Measurements from ENCODE around the gene TRMO.

Gene TRMO

DNA sequence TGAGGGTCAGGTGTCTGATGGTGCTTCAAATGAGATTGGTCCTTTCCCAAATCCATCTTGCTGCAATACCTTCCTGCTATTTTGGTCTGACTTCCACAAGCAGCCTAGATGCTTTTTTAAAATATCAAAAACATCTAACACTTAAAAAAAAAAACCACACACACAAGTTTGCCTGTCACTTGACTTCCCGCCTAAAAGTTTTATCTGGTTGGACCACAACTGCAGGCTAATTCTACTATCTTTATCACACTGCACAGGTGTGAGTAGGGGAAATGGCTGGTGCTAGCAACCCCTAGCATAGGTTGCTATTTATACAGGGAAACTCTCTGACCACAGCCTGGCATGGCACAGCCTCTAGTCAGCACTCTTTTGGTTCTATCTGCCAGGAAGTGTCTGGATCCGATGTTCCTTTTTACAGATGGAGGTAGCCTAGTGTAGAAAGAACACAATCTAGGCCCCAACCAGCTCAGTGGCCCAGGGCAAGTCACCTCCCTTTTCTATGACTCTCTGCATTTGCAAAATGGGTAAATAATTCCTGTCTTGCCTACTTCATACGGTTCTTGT is 15.9 kb upstream of the TRMO start, which contains the start of gene HEMGN:
Gene HEMGN (minus strand): TSS at position 92 of the 564 bp plus-strand sequence. CDS start 36 bp downstream, at position 56.
- DNase-seq = peak in 1 of 2 experiments; percentile 24

DNA sequence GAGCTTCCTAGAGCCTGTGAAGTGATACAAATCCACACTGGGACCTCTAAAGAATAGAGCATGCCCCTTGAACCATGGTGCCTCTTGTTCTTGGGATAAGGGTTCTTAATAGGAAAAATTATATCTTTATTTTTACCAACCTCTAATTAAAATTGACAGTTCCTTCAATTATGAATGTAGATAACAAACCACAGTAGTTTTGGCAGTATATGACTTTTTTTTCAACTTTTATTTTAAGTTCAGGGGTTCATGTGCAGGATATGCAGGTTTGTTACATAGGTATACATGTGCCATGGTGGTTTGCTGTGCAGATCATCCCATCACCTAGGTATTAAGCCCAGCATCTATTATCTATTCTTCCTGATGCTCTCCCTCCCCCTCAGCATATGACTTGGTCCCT is 14.7 kb upstream of the TRMO start:
- DNase-seq = no peak

DNA sequence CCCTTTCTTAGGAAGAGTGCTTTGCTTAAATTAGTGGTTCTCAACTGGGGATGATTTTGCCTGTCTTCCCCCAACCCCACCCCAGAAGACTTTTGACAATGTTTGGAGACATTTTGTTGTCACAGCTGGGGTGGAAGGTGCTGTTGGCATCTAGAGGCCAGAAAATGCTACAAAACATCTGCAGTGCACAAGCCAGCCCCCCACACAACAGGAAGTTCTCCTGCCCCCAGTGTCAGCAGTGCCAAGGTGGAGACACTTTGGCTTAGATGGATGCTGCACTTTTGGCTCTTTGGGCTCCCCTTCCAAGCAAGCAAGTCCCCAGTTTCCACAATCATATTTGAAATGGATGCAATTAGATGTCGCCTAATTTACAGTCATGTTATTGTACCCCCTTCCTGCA is 13.0 kb upstream of the TRMO start:
- no peak for DNase-seq

DNA sequence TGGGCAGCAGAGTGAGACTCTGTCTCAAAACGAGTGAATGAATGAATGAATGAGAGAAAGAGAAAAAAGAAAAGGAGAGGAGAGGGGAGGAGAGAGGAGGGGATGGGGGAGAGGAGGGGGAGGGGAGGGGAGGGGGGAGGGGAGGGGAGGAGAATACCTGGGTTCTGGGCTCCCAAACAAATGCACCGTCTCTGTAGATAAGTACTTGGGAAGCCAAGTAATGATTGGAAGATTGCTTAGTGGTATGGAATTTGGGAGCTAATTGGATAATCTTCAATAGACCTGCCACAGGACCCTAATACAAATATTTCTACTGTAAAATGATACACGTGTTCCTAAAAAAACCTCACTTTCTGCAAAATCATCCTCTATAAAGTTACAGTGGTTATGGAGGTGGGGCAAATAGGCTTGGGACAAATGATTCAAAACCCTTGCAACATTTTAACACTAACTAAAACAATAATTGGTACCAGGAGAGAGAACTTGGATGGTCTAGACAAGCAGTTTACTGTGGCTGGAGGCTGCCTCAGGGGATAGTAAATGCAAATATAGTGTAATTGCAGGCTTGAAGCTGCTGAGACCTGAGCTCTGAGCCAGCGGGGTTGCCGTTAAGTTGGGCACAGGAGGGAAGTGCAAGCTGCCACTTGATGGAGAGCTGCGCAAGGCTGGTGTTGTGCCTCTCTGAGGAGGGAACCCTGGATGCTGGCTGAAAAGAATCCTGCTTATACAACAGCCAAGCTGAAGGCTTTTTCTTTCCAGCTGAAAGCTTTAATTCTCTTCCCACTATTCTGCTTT is 12.2 kb upstream of the TRMO start:
- no peak for DNase-seq

DNA sequence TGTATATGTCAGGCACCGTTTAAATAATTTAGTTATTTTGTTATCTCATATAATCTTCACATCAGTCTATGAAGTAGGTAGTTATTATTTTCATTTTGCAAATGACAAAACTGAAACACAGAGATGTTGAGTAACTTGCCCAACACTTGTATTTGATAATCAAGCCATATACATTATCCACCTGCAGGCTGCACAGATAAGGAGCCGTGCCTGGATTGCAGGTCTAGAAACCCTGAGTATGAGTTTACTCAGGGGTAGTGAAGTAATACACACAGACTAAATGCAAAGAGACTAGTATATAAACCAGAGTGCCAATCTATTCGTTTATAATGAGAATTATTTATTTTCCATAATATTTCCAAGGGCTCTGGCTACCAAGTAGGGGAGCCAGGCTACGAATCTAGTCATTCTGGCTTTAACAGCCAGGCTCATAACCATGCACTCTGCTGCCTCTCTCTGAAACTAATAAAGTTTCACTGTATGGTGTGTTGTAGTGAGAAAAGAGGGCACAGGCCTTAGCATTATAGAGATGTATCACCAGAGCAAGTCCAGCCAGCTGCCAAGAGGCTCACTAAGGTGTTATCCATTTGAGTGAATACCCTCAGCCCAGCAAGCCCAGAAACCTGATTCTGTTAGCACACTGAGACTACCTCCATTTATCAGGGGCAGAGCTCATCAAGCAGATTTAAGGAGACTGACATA is 11.1 kb upstream of the TRMO start:
- no peak for DNase-seq

DNA sequence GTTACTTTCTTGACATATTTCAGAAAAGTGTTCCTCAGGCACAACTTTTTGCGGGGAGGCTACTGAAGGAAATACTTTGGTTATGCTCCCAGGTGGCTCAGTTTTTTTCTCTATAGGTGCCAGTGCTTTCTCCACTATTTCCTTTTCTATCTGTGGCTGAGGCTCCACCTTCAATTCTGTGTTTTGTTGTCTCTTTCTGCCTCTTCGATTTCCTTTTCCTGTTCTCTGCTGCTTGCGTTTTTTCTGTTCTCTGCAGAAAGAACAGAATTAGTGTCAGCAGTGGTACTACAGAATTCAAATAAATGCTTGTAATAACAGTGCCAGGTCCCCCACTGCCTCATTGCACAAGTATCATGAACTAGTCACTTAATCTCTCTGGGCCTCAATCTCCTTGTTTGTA is 8.7 kb upstream of the TRMO start:
- no peak for DNase-seq

DNA sequence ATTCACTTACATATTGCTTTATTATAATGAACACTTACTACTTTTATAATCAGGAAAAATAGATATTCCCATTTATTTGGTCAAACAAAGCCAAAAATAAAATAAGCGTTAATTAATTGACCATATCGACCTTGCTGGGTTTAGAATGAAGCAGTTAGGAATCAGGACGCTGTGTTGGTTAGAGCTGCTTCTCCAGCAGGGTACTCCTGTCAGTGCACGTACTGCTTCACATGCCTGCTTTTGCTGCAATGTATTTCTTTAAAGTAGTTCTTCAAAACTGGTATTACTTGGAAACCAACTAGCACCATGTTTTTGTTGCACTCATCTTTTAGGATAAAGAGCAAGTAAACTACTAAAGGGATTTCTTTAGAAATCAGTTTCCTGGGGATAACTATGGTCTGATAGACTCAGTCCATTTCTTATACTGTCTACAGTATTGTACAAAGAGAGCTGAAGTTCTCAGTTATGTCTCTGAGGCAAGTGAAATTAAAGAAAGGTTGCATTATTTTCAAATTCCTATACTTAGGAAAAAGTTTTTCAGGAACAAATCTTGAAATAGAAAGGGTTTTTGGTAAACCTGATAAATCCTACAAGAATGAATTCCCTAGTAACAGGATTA is 6.8 kb upstream of the TRMO start:
- no peak for DNase-seq

DNA sequence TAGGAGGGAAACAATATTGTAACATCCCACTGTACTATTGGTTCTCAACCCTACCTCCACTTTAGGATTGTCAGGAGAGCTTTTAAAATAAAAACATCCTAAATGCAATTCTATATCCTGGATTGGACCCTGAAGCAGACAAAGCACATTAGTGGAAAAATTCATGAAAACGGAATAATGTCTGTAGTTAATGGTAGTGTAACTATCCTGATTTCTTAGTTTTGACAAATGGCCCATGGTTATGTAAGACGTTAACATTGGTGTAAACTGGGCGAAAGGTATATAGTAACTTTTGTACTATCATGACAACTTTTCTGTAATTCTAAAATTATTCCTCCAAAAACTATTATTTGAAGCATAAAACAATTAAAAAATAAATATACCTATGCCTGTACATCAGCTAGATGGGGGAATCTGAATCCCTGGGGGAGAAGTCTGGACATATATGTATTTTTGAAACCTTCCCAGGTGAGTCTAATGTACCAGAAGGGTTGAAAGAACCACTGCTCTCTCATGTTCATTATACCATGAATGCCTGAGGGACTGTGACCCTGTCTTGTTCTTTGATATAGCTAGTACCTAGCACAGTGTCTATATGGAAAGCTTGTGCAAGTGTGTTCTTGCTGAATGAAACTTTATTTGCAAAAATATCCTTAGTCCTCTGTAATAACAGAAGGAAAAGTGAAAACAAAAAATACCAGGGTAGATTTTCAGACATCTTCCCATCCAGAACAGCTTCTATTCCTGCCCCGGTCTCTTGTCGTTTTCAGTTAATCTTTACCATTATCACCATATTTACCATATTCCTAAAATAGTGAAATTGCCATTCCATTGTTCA is 3.4 kb upstream of the TRMO start:
- DNase-seq = no peak

DNA sequence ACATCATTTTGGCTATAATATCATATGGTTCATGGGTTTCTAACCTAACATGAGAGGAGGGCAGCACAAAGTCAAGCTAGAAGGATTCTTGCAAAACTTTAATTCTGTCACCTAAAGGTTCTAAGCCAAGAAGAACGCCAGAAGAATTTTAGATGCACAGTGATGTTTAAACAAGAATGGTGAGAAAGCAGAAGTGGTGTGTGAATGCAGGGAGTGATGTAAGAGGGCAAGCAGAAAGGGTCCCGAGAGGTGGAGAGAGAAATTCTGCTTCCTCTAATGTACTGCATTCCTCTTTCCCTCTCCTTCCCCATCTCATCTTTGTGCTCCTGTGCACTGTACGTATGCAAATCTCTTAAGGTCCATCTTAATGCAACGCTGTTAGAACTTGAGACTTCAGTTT is 2.1 kb upstream of the TRMO start:
- no peak for DNase-seq

DNA sequence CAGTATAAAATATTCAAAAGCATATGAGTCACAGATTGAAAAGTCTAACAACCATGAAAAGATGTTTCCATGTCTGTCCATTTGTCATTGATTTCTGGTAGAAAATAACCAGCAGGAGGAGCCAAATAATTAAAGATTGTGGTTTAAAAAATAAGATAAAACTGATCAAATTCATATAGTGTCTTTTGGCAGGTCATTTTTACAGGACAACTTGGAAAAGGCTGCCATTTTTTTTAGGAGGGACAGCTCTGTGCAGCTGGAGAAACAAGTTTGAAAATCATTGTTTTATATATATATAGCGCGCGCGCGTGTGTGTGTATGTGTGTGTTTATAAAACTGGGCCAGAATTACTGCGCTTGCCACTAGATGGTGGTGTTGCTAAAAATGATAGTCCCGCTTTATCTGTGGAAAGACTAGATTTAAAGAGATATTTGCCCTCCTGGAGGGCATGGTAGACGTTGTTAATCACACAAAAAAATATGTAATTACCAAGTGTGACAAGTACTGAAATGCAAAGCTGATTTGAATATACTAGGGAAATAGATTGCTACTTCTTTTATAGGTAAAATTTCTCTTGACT is 1.3 kb upstream of the TRMO start:
- peak; percentile 68 to 78 for DNase-seq

DNA sequence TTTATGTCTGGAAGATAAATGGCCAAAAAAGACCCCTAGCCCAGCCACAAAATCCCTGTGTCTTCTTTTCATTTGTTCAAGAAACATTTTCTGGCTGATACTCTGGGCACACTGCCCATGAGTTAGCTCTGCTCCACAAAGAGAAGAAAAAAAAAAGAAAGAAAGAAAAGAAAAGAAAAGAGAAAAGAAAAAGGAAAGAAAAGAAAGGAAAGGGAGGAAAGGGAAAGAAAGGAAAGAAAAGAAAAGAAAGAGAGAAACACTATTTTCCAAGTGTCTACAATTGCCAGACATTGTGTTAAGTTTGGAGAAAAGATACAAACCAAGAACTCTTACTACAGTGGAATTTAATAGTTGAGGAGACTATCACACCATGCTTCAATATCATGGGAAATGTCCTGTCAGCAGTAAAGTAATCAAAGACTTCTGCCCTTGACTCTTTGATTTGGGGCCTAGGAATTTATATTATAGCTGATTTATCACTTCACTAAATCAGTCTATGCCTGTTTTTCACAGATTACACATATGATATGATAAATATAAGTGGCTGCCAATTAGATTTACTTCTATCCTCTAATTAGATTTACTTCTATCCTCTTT is 3.0 kb downstream of the TRMO start:
- DNase-seq = no peak

DNA sequence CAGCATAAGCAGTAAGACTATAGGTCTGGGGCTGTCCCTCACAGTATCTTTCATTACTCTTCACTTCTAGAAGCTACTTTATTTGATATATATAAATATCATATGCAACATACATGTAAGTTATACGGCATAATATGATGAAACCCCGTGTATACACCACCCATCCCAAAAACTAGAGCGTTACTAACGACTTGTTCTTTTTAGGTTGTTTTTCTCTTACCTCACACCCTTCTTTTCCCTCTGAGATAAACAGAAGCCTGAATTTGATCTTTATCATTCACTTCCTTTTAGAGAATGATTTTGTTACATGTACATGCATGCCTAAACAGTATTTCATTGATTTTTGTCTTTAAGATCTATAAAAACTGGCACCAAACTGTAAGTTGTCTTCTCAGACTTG is 3.7 kb downstream of the TRMO start:
- no peak for DNase-seq

DNA sequence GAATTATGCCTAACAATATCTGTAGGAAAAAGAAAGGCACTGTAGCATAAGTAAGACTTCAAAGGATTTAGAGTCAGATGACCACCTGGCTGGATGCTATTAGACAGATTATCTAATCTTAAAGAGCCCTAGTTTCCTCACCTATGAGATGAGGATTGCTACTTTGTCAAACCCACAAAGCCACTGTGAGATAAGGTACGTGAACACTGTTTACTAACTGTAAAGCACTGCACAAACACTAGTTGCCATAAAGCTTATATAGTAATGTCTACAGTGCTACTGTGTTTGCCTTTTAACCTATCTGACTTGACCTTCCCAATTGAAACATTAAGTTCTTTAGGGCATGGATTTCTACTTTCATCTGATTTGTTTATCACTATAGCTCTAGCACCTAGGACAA is 10.3 kb downstream of the TRMO start:
- DNase-seq = no peak

DNA sequence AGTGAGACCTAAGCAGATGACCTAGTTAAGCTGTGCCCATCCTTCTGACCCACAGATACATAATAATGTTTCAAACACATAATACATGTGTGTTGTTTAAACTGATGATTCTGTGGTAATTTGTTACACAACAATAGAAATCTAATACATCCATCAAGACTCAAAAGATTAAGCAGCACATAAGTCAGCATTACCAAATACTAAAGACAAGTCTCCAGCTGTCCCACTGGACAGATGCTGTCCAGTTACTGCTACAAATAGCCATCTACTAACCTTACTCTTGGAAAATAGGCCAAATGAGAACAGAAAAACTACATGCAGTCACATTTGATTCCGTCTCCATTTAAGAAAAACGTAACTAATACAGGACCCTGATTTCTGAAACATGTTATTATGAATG is 10.8 kb downstream of the TRMO start:
- no peak for DNase-seq

DNA sequence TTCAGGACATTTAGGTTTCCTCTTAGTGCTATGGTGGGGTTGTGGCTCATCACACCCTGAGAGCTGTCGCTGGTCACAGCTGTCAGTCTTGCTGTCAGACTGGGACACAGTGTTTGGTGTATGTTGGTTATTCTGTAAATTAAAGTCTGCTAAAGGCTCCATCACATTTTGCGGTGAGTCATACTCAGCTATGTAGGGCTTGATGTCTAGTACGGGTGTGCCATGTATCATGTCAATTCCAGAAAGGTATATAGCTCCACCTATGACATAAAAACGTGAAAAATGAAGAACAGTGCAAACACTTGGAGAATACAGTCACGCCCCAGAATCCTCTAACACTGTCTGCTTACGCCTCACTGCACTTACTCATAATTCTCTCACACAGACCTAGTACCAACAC is 11.9 kb downstream of the TRMO start:
- no peak for DNase-seq

DNA sequence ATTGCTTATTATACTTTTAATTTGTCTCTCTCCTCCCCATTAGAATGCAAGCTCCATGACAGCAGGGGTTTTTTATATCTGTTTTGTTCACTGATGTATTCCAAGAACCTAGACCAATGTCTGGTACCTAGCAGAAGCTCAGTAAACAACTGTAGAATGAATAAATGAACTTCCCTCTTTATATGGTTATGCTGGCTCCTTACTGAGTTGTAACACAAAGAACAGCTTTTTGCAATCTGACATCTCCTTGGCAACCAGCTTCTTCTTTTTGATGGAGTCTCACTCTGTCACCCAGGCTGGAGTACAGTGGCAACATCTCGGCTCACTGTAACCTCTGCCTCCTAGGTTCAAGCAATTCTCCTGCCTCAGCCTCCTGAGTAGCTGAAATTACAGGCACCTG is 13.6 kb downstream of the TRMO start:
- no peak for DNase-seq

DNA sequence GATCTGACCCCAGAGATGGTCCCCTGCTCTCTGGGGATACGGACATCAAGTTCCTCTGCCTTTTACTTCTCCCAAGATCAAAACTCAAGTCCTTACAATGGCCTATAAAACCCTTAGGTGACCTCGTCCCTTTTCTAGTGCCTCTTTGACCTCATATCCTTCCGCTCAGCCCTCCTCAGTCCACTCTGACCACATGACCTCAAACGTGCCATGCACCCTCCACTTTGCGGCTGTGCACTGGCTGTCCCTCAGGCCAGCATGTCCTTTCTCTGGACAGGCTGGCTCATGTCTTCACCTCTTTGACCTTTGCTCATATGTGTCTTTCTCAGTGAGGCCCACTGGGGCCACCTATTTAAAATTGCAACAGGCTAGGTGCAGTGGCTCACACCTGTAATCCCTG is 14.7 kb downstream of the TRMO start:
- no peak for DNase-seq

DNA sequence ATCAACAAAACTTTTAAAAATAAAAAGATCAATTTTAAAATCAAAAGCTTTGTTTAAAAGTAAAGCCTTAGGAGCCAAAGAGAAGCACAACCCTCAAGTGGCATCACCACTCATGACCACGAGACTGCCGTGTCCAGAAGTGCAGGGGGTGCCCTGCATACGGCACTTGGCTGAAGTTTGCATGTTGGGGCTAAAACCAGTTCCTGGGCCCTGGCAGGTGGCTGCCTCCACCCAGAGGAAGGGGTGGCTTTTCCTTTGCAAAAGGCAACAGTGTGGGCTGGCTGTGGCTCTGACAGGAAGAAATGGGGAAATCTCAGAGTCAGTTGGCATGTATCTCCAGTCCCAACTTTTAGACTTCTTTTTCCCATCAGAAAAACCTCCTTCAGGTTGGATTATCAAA is 15.3 kb downstream of the TRMO start:
- no peak for DNase-seq

DNA sequence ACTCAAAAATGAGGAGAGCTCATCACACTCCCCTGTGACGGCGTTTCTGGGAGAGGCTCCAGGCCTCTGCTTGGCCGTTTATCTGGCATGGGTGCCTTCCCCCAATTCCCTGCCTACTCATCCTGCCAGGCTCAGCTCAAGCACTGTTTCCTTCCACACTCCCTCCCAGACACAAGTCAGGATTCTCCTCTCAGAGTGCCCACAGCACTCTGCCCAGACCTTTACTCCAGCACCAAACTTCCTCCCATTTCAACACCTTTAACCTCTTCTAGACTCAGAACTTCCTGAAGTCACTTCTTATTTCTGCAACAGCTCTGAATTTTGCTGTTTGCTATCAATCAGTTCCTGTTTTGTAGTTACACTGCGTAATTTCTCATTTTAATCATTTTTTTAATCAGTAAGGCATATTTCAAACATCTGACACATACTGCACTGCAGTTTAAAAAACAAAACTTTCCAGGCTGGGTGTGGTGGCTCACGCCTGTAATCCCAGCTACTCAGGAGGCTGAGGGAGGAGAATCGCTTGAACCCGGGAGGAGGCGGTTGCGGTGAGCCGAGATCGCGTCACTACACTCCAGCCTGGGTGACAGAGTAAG is 16.0 kb downstream of the TRMO start:
- peak; percentile 41 to 46 for DNase-seq

DNA sequence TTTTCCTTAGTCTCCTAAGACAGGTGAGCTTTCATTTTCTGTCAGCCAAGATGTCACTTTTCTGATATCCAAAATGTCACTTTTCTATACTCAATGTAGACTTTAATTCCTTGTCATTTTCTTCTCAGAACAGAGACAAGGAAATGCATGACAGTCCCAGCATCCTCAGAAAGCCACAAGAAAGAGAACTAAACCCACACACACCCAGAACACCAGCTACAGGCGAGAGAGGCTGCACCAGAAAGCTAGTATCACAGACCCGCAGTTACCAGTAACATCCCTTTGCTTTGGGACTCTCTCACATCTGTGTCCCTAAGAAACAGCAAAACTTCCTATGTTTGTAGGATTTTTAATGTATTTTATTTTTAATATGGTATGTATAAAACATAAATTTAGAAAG is 17.1 kb downstream of the TRMO start:
- DNase-seq = peak; percentile 24 to 48

DNA sequence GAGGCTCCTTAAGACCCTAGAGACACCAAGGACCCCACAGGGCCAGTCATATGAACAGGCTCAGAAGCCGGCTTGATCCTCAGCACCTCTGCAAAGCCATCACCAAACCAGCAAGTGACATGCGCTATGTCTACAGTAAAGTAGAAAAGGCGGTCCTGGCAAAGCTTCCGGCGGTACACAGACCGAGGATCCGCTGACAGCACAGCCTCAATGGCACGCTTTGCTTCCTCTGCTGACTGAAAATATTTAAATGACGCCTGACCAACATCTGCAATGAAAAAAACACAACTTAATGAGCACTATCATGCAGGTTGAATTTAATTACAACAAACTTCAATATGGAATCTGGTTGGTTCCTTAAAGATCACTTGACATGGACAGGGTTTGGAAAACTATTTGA is 17.6 kb downstream of the TRMO start:
- DNase-seq = peak; percentile 53 to 61

DNA sequence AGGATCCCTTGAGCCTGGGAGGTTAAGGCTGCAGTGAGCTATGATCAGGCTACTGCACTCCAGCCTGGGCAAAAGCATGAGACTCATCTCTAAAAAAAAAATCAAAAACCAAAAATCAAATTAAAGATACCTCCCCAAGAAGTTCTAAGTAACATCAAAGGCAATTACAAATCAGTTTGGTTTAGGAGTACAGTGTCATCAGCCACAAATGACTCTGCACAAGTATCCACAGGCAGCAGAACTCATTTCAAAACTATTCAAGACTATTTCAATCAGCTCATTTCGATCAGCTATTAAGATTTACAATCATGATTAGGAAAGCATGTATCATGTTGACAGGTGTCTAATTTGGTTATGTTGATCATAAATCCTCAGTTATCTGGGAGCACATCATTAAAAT is 19.1 kb downstream of the TRMO start:
- DNase-seq = no peak
